HCT116 (cell line): ENCODE data around the gene TAF8. TPM values are rescaled to one million over a fixed set of nuclear protein-coding genes. Genes with fewer than 3 reads are reported as not detected.

ENCODE experiments used
- ATAC-seq: fragments of 200-7000 bp; cut with Tn5 transposase; 2 replicates; pipeline ENCODE4 v1.9.1; 2020; ENCODE audit warnings: mild to moderate bottlenecking, moderate library complexity
- BruUV-seq: library from RNA; stranded (reverse); fragments of 400-500 nt; replicated peaks from 2 replicates; lab custom pipeline; 2021; lab: Mats Ljungman, UMichigan
- CTCF ChIA-PET: fragments of 300-600 bp; sonication (Branson Sonifier 250); formaldehyde crosslinking; loops from one replicate; lab custom pipeline; 2021; ENCODE audit warnings: antibody characterized with exemption; lab: Charles Lee
- POLR2A ChIA-PET: fragments of 300-600, 350-600 bp; sonication (Branson Sonifier 250); formaldehyde crosslinking; loops from one replicate; lab custom pipeline; 2021; ENCODE audit warnings: antibody characterized with exemption; lab: Charles Lee
- RAD21 ChIA-PET, 2 experiments: fragments of 300-600 bp; sonication (Branson Sonifier 250); formaldehyde crosslinking; loops; one replicate each; lab custom pipeline; 2023; ENCODE audit warnings: low total read pairs in 2 of 2; ENCODE audit not compliant: uncharacterized antibody in 2 of 2, unreplicated experiment in 2 of 2, low non-redundant PET in 1 of 2; lab: Charles Lee
- DNase-seq: peaks from one replicate; pipeline ENCODE4 v3.0.0-alpha.2; 2010; ENCODE audit warnings: low read depth, low spot score
- H2AFZ ChIP-seq: fragments of 200-600 bp; shearing (Covaris generic), sonication (generic); 2 replicates; pipeline ENCODE4 v1.6.1; 2017; ENCODE audit warnings: low read depth, mixed run types, mixed read lengths, antibody characterized with exemption, low read length; ENCODE audit not compliant: poor library complexity, severe bottlenecking
- H3K27ac ChIP-seq: 2 replicates; pipeline ENCODE4 v1.5.1; 2012; ENCODE audit warnings: low read depth, low read length
- H3K27me3 ChIP-seq: fragments of 200-600 bp; sonication (generic); 2 replicates; pipeline ENCODE4 v1.6.1; 2016; ENCODE audit warnings: mixed run types, low read length, mixed read lengths; ENCODE audit not compliant: insufficient read depth
- H3K36me3 ChIP-seq, 2 experiments: fragments of 200-500 bp in 1 of 2; fragments of 200-600 bp in 1 of 2; sonication (Bioruptor generic) in 1 of 2; sonication (generic) in 1 of 2; 2 replicates each; pipeline versions ENCODE4 v1.5.1 to v1.6.1; 2014 to 2016; ENCODE audit warnings: low read length in 2 of 2, inconsistent platforms in 1 of 2, mixed read lengths in 1 of 2, mixed run types in 1 of 2; ENCODE audit not compliant: insufficient read depth in 2 of 2, control insufficient read depth in 1 of 2
- H3K4me1 ChIP-seq, 2 experiments: fragments of 200-600 bp in 1 of 2; sonication (generic) in 1 of 2; 2 replicates each; pipeline versions ENCODE4 v1.5.1 to v1.6.1; 2012 to 2017; ENCODE audit warnings: low read length in 2 of 2, inconsistent platforms in 1 of 2, mild to moderate bottlenecking in 1 of 2, mixed read lengths in 1 of 2, mixed run types in 1 of 2, moderate library complexity in 1 of 2; ENCODE audit not compliant: insufficient read depth in 2 of 2, control insufficient read depth in 1 of 2
- H3K4me2 ChIP-seq: fragments of 200-600 bp; sonication (generic); 2 replicates; pipeline ENCODE4 v1.6.1; 2017; ENCODE audit warnings: mixed run types, low read length, mixed read lengths
- H3K4me3 ChIP-seq, 2 experiments: fragments of 200-600 bp in 1 of 2; sonication (generic) in 1 of 2; replicated peaks in 1 of 2; 2 replicates each; pipeline ENCODE4 v1.5.1; 2011 to 2016; ENCODE audit warnings: low read length in 2 of 2, control low read depth in 1 of 2, low read depth in 1 of 2, mild to moderate bottlenecking in 1 of 2, mixed read lengths in 1 of 2, mixed run types in 1 of 2
- H3K79me2 ChIP-seq: fragments of 200-600 bp; sonication (generic); 2 replicates; pipeline ENCODE4 v1.6.1; 2017; ENCODE audit warnings: mild to moderate bottlenecking, mixed run types, low read length, moderate library complexity, mixed read lengths; ENCODE audit not compliant: insufficient read depth
- H3K9ac ChIP-seq: fragments of 200-600 bp; sonication (generic); 2 replicates; pipeline ENCODE4 v1.6.1; 2016; ENCODE audit warnings: low read length, mixed read lengths
- H3K9me2 ChIP-seq: fragments of 200-600 bp; sonication (generic), shearing (Covaris generic); 2 replicates; pipeline ENCODE4 v1.6.1; 2017; ENCODE audit warnings: mixed run types, mild to moderate bottlenecking, moderate library complexity; ENCODE audit not compliant: insufficient read depth
- H3K9me3 ChIP-seq, 2 experiments: fragments of 200-500 bp in 1 of 2; fragments of 200-600 bp in 1 of 2; sonication (Bioruptor generic) in 1 of 2; sonication (generic) in 1 of 2; 2 replicates each; pipeline ENCODE4 v1.6.1; 2014 to 2017; ENCODE audit warnings: low read length in 2 of 2, mixed read lengths in 2 of 2, inconsistent platforms in 1 of 2, low read depth in 1 of 2, mild to moderate bottlenecking in 1 of 2, mixed run types in 1 of 2, moderate library complexity in 1 of 2; ENCODE audit not compliant: control insufficient read depth in 1 of 2, insufficient read depth in 1 of 2
- H4K20me1 ChIP-seq: fragments of 200-600 bp; sonication (generic), shearing (Covaris generic); 2 replicates; pipeline ENCODE4 v1.6.1; 2017; ENCODE audit warnings: mixed run types, mild to moderate bottlenecking, moderate library complexity; ENCODE audit not compliant: insufficient read depth
- CBX3 ChIP-seq: IDR thresholded peaks from 2 replicates; pipeline ENCODE4 v1.6.1; 2012; ENCODE audit warnings: low read depth
- EGR1 ChIP-seq: IDR thresholded peaks from 2 replicates; pipeline ENCODE4 v1.6.1; 2012; ENCODE audit warnings: low read depth
- FOSL1 ChIP-seq: IDR thresholded peaks from 2 replicates; pipeline ENCODE4 v1.6.1; 2012; ENCODE audit warnings: low read depth
- JUND ChIP-seq: IDR thresholded peaks from 2 replicates; pipeline ENCODE4 v1.6.1; 2012
- POLR2AphosphoS5 ChIP-seq: IDR thresholded peaks from 2 replicates; pipeline ENCODE4 v1.6.1; 2011; ENCODE audit warnings: mild to moderate bottlenecking, low read depth, low read length, moderate library complexity
- RAD21 ChIP-seq: IDR thresholded peaks from 2 replicates; pipeline ENCODE4 v1.6.1; 2012; ENCODE audit warnings: low read depth, mild to moderate bottlenecking
- SP1 ChIP-seq: IDR thresholded peaks from 2 replicates; pipeline ENCODE4 v1.6.1; 2012; ENCODE audit warnings: low read depth
- intact Hi-C: fragments of 100-400 bp; cut with micrococcal nuclease; formaldehyde crosslinking; loops from 2 replicates; pipeline ENCODE4 v1.10.0; 2022
- total RNA-seq: library from RNA; stranded (reverse); gene quantifications from one replicate; pipeline ENCODE4 v1.2.1, GENCODE V29; 2021; ENCODE audit not compliant: unreplicated experiment
- TF ChIP-seq, protein P1 (sequence below): IDR thresholded peaks from 2 replicates; pipeline ENCODE4 v1.6.1; 2012
- TF ChIP-seq, protein P2 (sequence below): IDR thresholded peaks from 2 replicates; pipeline ENCODE4 v1.6.1; 2012

Gene TAF8
- total RNA-seq, 1 experiment from 2014 or later, result 29.5 TPM

GRCh38 chr6:42040856-42041480 lies 9.4 kb upstream of the TAF8 start:
- CTCF ChIA-PET, result interaction anchor here (1.0 to 1.4 kb wide), 3 partner anchors 9 to 254 kb away, joined by 3 to 4 read pairs (median 4); partner anchors contain the start of gene TAF8
- Histone ChIP-seq H3K36me3 (no peaks in the 10 kb centered on the region), H3K9me3 (no peaks in the 10 kb centered on the region)
- no peak for ATAC-seq
- TF ChIP-seq FOSL1, result no peak
- no peak for TF ChIP-seq JUND
- no peak for TF ChIP-seq POLR2AphosphoS5
- TF ChIP-seq, protein P1, sequence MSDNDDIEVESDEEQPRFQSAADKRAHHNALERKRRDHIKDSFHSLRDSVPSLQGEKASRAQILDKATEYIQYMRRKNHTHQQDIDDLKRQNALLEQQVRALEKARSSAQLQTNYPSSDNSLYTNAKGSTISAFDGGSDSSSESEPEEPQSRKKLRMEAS, result no peak
- no peak for TF ChIP-seq EGR1
- TF ChIP-seq, protein P2, sequence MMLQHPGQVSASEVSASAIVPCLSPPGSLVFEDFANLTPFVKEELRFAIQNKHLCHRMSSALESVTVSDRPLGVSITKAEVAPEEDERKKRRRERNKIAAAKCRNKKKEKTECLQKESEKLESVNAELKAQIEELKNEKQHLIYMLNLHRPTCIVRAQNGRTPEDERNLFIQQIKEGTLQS, result no peak
- no peak for TF ChIP-seq RAD21
- TF ChIP-seq, all 23 proteins: peak for 0
- H3K9ac ChIP-seq, result no peak overlapping the region
- H3K79me2 ChIP-seq, result no peaks in the 10 kb centered on the region
- H4K20me1 ChIP-seq, result no peaks in the 10 kb centered on the region
- intact Hi-C loops, result loop anchor here (5.0 kb wide), 2 partner anchors 99 to 334 kb away; partner anchors contain the start of gene CCND3
- no peak overlapping the region for H3K4me3 ChIP-seq
- ChIA-PET RAD21 (no interaction called here), POLR2A (no interaction called here)
- no peak overlapping the region for H2AFZ ChIP-seq
- H3K4me2 ChIP-seq, result no peak overlapping the region
- no peaks in the 10 kb centered on the region for H3K9me2 ChIP-seq
- peaks cover 15 to 20% of the 10 kb centered on the region in 2 experiments for H3K4me1 ChIP-seq
- no TSS peak for BruUV-seq
- no peak for DNase-seq
- H3K27ac ChIP-seq, result no peak overlapping the region
- H3K27me3 ChIP-seq, result no peaks in the 10 kb centered on the region

- BruUV-seq, result no TSS peak
- no peaks in the 10 kb centered on the region for H4K20me1 ChIP-seq
- H3K9ac ChIP-seq, result no peak overlapping the region
- H3K36me3 ChIP-seq, result no peaks in the 10 kb centered on the region
- H3K9me3 ChIP-seq, result no peaks in the 10 kb centered on the region
- H3K4me1 ChIP-seq, result peaks cover 19 to 26% of the 10 kb centered on the region in 2 experiments
- H3K27me3 ChIP-seq, result no peaks in the 10 kb centered on the region
- H2AFZ ChIP-seq, result no peak overlapping the region
- no peak overlapping the region for H3K4me2 ChIP-seq
- POLR2A ChIA-PET, result no interaction called here
- TF ChIP-seq JUND (no peak), CBX3 (no peak), SP1 (no peak)
- TF ChIP-seq, protein P2, result no peak
- TF ChIP-seq, all 23 proteins: peak for 0
- H3K4me3 ChIP-seq, result no peak overlapping the region
- H3K79me2 ChIP-seq, result no peaks in the 10 kb centered on the region
- ChIA-PET CTCF (interaction anchor here (0.8 to 2.4 kb wide), 3 partner anchors 13 to 240 kb away, joined by 3 to 7 read pairs (median 4); no protein-coding TSS in a partner anchor), RAD21 (interaction anchor here in 1 of 2 experiments (0.6 kb wide), 1 partner anchor 253 kb away, joined by 5 read pairs; no protein-coding TSS in a partner anchor)
- DNase-seq, result no peak
- intact Hi-C loops, result loop anchor here (5.0 kb wide), 2 partner anchors 99 to 334 kb away; partner anchors contain the start of gene CCND3
- no peak overlapping the region for H3K27ac ChIP-seq
- ATAC-seq, result no peak
- no peaks in the 10 kb centered on the region for H3K9me2 ChIP-seq
These were observed 8.8 kb upstream of the TAF8 start for GRCh38 chr6:42041481-42042053.
